Activated T-cell treated with anti-CD3 and anti-CD28 coated beads, Interleukin-2, amount 50 U/mL, for 48 hours (primary cell): ENCODE results near the gene ZBTB22.
"Not testable (repeated sequence)": the region's sequence is repeated elsewhere in the genome, so short reads cannot be mapped to it uniquely, and the experiment has no call there.

Experiments used
- DNase-seq, 2 experiments: peaks; one replicate each; pipeline ENCODE4 v3.0.0-alpha.2; 2020

ZBTB22 gene

DNA sequence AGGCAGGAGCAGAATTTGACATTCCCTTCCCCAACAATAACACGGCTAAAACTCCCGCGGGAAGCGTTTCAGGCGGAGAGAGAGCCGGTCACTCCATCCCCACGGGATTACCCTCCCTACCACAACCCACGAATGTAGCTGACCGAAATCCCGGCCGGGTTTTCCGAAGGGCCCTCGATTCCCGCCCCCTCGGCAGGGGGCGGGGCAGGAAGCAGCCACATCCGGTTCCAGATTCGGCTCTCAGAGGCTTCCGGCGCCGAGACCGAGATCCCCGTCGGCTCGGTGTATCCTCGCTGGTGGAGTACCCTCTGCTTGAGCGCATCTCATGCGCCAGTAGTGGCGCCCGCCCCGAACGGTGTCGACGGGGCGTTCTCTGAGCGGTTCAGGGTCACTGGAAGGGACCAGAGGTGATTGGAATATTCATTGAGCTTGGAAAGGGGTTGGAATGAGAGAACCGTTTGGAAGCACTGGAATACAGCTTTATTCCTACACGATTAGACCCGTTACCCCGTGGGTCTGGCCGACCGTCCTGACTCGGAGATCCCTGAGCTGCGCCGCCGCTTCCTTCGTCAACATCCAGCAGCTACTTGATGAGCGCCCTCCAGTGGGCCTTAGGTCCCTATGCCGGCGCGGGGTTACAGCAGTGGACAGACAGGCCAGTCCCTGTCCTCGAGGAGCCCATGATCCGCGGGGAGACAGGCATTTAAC lies 18.2 kb downstream of the ZBTB22 start:
- DNase-seq = peak; percentile 95 to 96

DNA sequence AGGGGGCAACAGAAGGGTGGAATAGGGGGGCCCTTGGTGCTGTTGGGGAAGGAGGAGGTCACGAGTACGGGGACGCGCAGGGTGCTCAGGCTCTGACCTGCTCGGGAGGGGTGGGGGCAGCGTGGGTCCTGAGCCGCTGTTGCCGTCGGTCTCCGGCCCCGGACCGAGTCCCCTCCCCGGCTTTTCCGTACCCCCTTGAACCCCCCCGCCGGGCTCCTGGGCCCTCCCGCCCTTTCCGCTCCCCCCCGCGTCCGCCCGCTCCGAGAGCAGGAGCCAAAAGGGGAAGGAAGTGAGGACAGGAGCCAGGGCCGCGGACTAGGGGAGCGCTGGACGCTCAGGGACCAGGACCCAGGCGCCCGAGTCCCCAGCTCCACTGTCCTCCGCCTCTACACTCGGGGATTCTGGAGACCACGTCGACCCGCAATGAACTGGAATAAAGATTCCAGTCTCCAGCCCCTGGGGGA lies 18.7 kb downstream of the ZBTB22 start, which contains the start of gene RGL2:
TSS of gene RGL2 (minus strand) at position 170 of the 464 bp plus-strand sequence. CDS start 332 bp downstream, outside the sequence.
- no peak for DNase-seq

DNA sequence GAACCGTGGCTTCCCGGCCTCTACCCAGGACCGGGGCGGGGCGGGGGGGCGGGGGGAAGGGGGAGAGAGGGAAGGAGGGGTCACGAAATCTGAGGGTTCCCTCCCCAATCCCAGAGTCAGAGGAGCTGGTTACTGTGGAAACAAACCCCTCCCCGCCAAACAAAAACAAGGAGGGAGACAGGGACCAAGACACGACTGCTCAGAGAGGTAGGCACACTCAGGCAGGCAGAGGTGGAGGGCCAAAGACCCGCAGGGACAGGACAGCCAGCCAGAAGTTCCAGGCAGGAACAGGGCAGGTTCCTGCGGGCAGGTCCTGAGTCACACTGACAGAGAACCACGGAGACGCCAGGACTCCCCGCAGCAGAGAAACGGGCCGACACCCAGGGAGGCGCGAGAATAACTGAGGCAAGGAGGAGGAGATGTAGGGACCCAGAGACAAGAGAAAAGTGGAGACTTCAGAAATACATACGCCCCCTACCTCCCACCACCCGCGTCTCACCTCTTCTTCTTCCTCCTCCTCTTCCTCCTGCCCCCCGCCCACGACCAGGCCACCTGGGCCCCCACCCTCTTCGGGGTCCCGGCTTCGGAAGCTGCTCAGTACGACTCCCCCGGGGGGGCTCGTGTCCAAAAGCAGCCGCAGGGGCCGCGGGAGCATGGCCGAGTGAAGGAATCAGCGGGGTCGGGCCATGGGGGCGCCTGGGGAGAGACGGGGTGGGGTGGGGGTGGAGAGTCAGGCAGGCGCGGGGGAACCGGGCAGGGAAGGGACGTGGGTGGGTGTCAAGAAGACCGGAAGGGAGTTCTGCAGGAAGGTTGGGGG lies 19.4 kb downstream of the ZBTB22 start:
- DNase-seq = peak; percentile 76 to 78

DNA sequence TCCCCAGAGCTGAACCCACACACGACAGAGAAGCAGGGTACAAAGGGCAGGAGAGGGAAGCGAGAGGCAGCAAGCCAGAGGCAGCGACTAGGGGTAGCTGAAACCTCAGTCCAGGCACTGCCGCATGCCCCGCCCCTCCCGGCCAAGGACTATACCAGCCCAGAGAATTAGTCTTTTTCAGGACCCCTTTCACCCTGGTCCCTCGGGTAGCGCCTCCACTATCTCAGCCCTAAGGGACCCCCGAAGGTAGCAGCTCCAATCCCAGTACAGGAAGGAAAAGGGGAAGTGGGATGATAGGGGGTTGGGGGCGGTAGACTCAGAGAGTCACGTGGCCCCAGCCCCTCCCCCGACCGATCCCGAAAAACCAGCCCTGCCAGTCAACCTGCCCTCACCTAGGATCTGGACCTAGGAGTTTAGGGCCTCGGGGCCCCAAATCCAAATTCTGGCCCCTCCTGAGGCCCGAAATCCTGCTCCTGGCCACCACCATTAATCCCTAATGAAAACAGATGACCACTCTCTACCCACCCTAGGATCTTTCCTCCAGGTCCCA lies 20.1 kb downstream of the ZBTB22 start:
- DNase-seq = no peak

DNA sequence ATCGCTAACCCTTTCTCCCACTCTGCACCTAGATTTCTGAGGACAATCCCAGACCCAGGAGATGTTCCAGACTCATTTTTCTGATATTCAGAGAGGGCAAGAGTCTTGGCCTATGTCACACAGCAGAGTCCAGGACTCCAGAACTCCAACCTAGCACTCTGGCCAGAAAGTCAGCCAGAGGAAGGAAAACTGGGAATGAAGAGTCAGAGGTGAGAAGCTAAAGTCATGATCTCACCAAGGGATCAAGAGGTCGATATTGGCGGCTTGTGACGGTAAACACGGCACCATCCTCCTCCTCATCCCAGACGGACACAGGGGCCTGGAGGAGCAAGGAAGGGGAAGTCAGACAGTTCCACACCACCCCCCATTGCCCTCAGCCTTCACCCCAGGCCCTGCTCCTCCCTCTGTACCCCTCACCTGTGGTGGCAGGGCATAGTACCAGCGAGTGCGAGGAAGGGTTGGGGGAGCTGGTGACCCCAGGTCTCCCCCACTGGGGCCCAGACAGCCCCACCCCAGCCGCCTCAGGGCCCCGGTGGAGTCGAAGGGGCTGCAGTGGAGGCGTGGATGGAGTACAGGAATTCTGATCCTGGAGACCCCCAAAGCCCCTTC lies 20.6 kb downstream of the ZBTB22 start:
- DNase-seq = no peak

DNA sequence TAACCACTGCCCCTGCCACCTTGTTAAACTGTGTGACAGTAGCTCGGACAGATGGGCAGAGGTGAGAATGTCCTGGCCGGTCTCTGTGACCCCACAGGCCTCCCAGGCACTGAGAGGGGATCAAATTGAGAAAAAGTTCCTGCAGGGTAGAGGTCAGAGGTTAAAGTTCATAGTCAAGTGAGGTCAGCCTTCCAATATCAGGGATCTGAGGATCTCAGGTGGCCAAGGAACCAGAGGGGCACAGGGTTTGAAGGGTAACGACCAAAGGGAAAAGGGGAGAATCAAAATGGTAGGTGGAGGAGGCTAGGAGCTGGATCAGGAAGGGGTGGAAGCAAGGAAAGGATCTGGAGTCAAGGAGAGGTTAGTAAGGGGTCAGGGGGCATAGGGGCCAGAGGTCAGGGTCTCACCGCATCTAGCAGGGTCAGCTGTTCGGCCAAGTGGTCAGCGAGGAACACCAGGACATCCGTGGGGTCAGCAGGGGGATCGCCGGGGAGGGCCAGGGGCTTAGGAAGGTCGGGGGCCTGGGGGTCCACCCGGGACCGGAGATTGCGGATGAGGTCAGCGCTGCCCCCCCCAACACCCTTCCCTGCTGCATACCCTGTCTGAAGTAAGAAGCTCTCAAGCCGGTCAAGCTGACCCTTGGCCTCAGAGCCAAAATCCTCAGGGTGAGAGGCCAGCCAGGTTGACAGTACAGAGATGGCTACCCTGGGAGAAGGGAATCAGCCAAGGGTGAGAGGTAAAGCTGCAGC lies 21.7 kb downstream of the ZBTB22 start:
- DNase-seq = no peak

DNA sequence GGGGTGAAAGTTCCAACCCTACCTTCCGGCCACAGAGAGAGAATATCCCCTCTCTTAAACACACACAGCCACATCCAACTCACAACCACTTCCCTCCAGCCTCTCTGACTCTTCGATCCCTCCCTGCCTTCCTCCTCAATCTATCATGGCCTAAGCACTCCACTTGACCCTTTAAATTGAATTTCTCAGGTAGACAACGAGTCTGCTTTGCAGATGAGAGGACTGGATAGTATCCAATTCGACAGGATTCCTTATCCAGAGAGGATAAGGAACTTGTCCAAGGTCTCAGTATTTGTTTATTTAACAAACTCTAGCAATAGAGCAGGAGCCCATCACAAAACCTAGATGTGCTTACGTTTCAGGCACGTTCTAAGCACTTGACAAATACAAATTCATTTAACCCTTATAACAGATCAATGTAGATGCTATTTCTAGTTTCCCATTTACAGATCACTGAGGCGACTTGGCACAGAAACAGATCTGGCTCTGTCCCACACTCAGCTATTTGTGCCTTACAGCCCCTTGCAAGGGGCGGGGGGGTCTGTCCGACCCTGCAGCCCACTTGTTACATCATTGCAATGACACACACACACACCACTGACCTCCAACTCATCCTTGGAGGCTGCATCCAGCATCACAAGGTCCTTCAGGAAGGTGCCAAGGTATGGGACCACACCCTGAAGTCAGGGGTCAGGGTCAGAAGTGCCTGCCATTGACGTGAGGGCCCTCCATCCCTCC lies 23.3 kb downstream of the ZBTB22 start:
- DNase-seq = no peak

DNA sequence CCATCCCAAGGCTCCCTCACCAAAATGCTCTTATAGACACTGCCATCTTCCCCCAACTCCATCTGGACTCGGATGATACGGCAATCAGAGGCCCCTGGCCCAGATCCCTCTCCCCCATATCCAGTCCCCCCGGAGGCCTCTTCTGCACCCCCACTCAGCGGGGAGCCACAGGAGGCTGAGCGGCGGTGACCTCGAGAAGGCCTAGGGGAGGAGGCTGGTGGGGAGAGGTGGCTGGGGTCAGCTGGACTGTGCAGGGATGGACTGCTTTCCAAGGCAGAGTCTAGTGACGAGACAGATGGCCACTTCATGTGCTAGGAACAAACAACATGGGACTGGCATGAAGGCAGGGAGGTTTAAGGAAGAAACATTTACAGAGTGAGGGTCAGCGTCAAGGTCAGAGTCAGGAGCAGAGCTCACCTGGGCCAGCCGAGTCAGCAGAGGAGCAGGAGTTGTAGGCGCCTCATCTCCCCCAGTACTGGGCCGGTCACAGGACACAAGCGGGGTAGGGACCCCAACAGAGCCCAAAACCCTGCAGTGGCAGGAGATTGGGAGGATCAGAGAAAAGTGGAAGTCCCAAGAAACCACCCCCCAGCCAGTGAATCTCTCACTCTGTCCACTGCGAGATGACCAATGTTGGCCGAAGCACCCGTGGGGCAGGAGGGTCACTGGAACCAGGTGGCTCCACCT lies 24.4 kb downstream of the ZBTB22 start:
- DNase-seq = no peak

DNA sequence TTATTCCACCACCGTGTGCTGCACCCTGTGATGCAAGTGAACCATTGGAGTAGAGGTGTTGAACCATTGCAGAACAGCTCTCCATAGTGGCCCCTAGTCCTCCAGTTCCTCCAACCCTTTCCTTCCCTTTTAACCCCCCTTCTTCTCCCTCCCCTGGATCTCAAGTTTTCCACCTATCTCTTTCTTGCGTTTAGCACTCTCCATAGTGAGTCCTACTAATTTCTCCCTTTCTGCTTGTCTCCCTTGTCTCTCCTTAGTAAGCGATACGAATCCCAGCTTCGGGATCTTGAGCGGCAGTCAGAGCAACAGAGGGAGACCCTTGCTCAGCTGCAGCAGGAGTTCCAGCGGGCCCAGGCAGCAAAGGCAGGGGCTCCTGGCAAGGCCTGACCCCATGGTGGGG lies 27.1 kb downstream of the ZBTB22 start:
- no peak for DNase-seq

DNA sequence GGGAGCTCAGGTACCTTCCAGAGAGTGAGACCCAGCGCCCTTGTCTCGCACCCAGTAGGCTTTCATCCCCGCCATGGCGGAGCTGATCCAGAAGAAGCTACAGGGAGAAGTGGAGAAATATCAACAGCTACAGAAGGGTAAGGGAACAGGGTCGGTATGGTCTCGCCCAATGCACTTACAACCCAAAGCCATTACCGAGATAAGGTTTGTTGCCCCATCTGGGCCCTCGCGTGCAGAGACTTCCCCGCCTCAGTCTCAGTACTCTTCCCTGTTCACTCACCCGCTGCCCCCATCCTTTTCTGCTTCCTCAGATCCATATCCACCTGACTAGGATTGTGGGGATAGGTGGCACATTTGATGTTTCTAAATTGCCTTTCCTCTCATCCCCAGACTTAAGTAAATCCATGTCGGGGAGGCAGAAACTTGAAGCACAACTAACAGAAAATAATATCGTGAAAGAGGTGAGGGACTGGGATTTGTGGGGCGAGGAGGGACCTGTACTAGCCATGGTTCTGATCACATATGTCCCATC lies 27.7 kb downstream of the ZBTB22 start:
- DNase-seq = no peak

DNA sequence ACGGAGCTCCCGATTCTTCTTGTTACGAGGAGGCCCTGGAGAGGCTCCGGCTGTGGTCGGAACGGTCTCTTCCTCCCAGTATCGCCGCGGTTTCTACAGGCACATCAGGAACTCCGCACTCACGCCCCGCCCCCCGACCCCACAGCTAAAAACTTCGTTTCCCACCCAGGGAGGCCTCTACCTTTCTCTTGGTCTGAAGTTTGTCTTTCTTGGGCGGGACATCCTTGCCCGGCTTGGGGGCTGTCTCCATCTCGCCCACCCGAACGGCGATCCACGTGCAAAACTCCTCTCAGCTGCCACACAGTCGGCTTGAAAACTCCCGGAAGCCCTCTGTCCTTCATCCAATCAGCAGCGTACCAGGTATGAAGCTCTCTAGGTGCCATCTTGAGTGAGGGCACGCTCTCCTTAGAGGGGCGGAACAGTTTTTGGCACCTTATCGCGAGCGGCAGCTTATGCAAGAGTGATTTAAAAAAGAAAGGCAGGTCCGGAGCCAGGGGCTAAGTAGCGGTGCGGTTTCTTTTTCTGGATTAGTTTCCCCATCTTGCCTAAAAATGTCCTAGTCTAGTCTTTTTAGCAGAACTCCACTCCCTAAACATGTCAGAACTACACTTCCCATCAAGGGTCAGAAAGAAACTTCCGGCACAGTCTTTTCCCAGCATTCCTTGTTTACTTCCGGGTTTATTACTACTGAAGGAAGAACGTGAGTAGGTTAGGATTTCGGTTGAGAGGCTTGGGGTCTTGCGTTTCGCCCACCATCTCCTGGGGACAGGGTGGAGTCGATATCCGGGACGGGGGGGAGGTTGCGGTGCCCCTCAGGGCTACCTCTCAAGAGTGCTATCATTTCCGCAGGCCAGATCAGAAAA lies 28.4 kb downstream of the ZBTB22 start, which contains the start of the genes PFDN6 and WDR46:
TSS of gene PFDN6 (plus strand) at position 681 of the 863 bp plus-strand sequence. CDS start 256 bp downstream, outside the sequence.
TSS of gene WDR46 (minus strand) at position 319 of the 863 bp plus-strand sequence. CDS start at position 250, 69 bp downstream.
- peak; percentile 86 to 87 for DNase-seq

DNA sequence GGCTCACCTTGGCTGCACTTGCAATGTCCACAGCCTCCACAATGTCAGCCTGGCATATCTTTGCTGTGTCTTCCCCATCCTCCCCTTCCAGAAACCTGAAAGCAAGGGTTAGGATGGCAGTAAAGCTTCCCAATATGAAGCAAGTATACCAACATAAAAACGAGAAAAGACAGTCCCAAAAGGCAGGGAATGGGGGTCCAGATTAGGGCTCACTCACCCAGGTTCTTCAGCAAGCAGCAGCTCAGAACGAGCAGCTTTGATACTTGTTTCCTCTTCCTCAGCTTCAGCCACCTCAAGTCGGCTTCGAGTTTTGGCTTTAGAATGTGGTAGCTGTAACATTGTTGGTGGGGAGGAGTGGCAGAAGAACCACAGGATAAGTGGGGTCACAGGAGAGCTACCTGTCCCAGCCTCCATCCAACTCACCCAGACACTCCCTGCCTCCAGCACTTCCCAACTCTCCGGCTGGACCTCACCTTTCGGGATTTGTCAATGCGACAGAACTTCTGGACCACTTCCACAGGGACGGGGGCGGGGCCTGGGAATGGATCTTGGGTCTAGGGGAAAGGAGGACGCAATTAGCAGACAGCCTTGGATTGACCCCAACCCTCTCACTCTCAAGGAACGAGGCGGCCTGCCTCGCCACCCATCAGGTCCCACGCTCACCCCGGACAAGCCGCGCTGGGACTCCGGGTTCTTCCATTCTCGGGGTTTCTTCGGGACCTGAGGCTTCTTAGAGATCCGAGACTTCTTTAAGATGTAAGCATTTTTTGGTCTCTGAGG lies 29.2 kb downstream of the ZBTB22 start:
- DNase-seq = no peak

DNA sequence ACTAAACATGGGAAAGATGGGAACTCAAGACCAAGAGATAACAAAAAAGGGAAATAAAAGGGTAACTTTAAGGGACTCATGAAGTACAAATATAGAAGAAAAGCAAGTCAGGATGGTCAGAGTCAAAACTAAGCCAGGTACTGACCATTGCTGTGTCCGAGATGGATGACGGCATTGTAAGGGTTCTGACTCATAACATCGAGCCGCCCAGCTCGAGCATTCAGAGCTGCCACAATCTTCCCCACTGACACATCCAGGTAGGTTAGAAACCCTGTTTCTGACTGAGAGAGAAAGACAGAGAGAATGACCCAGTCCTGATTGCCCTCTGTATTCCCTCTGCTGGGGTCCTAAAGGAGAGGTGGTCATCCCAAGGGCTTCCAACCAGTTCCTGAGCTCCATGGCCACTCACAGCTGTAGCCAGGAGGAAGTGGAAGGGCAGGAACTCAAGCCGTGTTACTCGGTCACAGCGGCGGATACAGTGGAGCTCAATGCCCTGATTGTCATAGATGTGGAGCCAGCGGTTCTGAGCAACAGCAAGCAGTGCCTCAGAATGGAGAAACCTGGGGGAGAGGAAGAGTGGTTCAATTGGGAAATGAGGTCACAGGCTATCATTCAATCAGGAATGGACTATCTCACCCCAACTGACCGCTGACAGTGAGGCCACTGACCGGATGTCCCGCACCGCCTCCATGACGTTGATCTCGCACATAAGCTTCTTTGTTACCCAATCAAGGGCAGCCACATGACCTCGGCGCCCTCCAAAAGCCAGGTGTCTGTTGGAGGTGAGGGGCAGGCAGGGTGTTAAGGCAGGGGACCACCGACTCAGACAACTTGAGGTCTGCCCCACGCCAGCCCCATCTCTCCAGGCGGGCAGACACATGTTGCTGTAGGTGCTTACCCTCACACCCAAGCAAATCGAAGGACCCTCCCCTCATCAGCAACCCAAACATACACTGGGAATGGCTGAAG lies 30.3 kb downstream of the ZBTB22 start:
- no peak for DNase-seq

DNA sequence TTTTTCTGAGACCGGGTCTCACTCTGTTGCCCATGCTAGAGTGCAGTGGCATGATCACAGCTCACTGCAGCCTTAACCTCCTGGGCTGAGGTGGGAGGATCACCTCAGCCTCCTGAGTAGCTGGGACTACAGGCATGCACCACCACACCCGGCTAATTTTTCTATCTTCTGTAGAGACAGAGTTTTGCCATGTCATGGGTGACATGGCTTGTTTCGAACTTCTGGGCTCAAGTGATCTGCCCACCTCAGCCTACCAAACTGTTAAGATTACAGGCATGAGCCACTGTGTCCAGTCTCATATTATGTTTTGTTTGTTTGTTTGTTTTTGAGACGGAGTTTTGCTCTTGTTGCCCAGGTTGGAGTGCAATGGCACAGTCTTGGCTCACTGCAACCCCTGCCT lies 32.3 kb downstream of the ZBTB22 start:
- DNase-seq = not testable (repeated sequence)

DNA sequence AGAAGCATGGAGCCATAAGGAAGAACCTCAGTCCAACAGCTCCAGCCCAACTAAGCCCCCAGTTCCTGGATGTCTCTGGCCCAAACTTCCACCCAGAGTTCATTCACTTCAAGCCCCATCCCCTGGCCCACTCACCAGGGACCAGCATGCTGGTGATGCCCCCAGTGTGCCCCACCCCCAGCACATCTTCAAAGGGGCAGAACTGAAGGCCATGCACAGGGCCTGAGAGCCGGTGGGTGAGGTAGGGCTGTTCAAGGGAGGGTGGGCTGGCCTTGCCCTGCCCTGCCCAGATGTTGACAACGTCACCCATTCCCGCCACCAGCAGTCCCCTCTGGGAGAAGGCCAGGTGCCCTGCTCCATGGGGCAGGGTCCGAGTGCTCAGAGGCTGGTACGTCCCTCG lies 37.0 kb downstream of the ZBTB22 start:
- no peak for DNase-seq

DNA sequence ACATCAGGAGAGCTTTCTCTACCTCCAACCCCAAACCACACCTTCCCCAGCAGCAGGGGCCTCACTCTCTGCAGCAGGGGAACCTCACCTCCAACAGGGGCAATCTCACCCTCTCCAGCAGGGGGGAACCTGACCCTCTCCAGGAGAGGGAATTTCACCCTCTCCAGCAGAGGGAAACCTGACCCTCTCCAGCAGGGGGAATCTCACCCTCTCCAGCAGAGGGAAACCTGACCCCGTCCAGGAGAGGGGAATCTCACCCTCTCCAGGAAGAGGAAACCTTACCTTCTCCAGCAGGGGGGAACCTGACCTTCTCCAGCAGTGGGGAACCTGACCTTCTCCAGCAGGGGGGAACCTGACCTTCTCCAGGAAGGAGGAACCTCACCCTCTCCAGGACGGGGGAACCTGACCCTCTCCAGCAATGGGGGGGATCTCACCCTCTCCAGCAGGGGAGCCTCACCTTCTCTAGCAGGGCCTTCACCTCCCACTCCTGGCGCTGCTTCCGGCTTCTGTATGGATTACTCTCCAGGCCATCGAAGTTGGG lies 37.5 kb downstream of the ZBTB22 start:
- DNase-seq = no peak

DNA sequence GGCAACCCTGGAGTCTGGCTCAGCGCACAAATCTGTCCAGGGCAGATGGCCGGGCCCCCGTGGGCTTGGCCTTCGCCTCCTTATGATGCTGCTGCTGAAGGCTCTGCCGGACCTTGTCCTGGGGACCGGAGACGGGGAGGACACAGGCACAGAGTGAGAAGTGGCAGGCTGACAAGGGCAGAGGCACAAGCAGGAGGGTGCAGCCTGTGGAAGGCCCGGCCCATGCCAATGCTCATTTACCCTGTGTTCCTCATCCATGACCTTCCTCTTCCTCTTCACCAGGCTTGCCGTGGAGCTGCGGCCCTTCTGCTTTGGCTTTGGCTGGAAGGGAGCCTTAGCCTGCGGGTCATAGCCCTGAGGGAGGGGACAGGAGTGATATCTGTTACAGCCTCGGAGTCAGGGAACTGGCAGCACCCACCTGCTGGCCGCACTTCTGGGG lies 38.3 kb downstream of the ZBTB22 start:
- no peak for DNase-seq
